HT1080 (cell line): ENCODE data around the gene C11orf21. TPM values are rescaled to one million over a fixed set of nuclear protein-coding genes. Genes with fewer than 3 reads are reported as not detected.

Source experiments
- DNase-seq: peaks from one replicate; pipeline ENCODE4 v3.0.0-alpha.2; 2015; ENCODE audit warnings: low read depth
- total RNA-seq: library from RNA; depleted of rRNA; stranded (reverse); fragments of >200 nt; shearing (Covaris generic); gene quantifications from 2 replicates; pipeline ENCODE4 v1.2.3, GENCODE V29; 2014

C11orf21 gene
- total RNA-seq, 1 experiment from 2014 or later, result 0.34 TPM

DNA sequence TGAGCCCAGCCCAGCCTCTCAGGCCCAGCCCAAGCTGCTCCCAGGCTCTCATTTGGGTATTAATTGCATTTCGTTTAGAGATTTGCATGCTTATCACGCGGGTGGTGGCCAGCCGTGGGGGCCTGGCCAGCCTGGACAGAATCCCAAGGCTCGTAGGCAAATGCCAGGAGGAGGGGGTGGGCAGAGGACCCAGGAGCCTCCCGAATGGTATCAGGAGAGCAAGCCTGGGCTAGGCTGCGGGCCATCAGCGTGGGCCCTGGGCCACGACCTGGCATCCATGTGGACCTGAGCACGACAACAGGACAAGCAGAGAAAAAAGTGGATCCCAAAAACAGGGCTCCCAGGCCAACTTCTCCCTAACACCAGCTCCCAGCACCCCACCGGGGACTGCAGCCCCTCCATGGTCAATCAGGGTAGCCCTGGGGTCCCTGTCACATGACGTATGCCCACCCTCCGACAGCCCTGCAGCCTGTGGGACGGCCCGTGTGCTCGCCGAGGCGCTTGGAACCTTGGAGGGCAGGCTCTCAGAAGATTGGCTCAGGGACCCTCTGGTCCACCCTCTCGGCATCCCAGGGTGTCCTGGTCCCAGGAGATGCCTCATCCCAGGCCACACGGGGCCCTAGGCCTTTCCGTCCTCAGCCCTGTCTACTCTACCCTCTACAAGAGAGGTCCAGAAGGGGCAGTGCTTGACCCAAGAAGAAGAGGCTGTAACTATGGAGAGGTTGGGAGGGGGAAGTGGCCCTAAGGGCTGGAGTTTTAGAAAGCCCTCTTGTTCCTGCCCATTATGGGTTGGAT, 40.1 kb downstream of the C11orf21 start:
- DNase-seq, result no peak

DNA sequence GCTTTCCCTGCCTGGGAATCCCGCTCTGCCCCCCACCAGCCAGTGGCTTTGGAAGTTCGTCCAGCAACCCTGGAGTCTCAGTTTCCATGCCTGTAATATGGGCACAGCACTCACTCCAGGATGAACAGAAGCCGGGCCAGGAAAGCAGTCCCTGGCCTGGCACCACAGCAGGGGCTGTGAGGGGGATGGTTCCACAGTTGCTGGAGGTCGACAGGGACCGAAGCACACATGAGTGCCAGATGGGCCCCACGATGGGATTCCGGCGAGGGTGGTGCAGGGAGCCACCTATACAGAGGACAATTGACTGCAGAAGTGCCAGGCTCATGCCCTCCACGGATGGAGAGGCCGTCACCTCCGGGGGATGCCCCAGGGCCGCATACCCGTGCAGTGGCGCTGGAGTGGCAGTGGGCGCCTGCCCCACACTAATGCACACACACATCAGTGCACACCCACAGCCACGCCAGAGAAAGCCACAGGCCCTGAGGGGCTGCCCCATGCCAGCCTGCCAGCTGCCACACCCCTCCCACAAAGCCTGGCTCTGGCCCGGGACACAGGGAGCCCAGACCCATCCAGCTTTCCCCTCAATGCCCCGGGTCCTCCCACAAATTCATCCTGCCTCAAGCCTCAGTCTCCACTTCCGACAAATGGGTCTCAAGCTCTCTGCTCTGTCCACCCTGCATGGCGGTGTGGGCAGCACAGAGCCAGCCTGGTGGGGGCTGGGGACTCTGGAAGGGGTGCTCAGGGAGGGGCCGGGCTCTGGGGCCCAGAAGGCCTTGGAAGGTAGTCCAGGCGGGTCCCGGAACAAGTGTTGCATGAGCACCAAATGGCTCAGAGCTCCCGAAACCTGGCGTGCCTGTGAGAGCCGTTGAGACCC, 41.0 kb downstream of the C11orf21 start:
- no peak for DNase-seq

DNA sequence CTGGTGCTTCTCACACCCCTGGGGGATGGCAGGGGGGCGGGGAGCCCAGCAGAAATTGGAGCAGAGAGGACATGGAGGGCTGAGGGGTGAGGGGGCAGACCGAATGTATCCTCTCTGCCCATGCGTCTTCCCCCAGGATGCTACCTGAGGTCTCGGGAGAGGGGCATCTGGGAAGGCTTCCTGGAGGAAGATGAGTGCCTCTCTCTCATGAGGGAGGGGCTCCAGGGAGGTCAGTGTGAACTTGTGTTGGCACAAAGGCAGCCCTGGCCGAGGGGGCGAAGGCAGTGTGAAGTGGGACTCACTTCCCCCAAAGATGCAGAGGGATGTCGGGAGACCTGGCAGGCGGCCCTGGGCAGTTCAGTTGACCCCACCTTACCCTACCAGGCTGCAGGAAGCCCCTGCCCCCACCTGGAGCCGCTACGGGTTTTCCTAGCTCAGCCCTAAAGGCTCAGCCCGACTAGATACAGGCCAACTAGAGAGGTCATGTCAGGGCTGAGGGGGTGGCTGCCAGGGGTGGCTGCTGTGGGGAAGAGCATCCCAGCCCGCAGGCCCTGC, 41.7 kb downstream of the C11orf21 start:
- DNase-seq, result no peak

DNA sequence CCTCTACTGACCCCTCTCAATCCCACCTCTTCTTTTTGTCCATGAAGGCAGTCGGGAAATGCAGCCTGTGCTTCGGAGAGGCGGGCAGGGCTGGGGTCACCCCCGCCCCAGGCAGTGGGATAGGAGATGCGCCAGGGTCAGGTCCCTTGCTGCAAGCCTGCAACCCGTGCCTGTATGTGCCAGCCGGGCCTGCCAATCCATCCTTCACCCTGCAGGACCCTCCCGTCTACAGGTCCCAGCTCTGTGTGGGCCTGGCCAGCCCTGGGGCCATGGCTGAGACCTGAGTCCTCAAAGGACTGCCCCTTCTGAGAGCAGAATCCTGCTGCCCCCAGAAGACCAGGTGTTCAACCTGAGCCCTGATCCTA, 42.3 kb downstream of the C11orf21 start:
- no peak for DNase-seq

DNA sequence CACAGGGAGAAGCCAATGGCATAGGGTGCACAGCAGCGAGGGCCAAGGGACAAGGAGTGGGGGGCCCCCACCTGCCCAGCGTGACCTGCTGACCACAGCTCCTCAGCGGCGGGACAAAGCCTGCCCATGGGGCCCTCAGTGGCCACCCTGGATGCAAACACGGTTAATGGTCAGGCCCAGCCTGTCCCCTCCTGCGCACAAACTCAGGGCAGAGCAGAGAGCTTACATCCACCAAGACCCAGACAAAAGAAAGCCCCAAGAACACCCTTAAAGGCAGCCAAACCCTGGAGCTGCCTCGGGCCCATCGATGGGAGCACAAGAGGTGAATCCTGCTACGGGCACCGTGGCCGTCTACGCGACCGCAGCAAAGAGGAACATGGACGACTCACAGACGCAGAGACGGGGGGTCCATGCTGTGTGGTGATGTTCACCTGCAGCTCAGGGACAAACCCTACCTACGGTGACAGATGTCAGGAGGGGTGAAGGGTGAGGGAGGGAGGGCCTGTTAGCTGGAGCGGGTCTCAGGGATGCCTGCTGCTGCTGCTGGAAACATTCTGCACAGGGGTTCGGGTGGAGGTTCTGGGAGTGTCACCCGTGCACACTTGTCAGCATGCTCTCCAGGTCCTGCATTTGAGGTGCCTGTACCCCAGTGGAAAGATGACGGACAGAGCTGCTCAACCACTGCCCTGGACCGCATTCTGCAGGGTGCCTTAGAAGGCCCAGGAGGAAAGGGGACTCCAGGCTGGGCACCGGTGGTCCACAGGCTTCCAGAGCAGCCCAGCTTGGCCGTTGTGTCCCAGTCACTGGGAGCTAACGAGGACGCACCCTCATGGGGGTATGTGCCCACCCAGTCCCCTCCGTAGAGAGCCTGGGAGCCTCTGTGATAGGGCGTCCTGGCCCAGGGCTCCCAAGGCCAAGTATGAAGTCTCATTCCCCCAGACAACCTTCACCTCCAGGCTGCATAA, 42.9 kb downstream of the C11orf21 start:
- no peak for DNase-seq

DNA sequence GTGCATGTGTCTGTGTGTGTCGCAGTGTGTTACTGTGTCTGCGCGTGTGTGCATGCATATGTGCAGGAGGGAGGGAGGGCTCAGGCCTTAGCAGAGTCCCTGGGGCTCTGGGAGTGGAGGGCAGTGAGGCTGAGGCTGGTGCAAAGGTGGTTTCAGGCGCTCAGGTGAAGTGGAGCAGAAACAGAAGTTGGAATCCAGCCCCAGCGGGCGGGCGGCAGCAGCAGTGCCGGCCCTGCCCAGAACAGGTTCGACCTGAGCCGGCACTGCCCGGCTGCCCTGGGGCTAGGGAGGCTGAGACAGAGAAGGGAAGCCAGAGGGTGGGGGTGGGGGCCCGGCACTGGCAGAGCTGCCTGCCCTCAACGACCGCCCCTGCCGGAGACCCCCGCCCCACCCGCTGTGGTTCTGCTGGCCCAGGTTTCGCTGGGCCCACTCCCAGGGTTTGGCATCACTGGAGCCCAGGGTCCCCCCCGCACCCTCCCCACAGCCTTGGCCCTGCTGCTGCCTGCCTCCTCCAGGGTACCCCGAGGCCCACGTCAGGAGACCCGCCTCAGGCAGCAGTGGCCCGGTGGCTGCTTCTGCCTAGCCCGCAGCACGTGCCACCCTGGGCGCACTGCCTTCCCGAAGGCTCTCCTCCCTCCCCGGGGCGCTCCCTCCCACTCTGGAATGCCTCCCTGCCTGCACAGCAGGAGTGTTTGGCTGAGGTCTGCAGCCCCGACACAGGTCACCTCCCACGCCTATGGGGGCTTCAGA, 44.6 kb downstream of the C11orf21 start:
- no peak for DNase-seq

DNA sequence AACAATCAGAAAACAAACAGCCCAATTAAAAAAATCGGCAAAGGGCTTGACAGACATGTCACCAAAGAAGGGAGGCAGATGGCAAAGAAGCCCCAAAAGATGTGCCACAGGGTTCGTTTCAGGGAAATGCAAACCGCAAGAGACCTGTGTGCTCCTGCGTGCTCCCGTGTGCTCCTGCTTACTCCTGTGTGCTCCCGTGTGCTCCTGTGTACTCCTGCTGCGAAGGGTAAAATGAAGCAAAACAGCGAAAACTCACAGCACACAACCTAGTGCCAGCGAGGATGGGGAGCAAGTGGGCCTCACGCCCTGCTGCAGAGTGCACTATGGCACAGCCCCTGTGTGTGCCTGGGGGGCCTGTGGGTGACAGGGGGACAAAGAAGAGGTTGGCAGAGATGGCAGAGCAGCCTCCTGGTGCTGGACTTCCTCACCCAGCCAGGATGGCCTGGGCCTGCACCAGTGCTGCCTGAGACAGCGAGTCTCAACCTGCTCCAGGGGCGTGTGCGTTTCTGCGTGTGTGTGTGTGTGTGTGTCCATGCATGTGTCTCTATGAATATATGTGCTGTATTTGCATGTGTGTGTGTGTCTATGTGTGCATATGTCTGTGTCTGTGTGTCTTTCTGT, 45.3 kb downstream of the C11orf21 start:
- DNase-seq, result no peak

DNA sequence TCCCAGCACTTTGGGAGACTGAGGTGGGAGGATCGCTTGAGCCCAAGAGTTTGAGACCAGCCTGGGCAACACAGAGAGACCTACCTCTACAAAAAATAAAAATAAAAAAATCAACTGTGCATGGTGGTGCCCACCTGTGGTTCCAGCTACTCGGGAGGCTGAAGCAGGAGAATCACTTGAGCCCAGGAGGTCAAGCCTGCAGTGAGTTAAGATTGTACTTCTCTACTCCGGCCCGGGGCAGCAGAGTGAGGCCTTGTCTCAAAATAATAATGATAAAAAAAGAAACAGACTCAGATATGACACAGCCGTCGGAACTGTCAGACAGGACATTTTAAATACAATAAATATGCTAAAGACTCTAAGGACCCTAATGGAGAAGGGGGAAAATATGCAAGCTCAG, 49.7 kb downstream of the C11orf21 start:
- DNase-seq, result no peak

DNA sequence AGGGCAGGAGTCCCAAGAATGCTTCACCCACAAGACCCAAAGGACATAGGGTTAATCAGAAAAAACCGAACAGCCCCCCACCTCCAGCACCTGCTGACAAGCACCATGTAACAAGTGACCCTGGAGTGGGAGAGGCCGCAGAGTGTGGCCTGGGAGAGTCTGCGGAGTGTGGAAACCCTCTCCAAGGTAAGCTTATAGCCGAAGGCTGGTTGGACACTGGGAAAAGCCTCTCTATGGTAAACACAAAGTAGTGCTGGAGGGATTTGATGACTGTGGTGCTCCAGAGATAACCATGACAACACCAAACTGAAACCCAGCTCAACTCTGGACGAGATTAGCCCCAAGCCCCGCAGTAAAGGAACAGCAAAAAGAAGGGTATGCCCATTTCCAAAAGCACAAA, 50.6 kb downstream of the C11orf21 start:
- no peak for DNase-seq

DNA sequence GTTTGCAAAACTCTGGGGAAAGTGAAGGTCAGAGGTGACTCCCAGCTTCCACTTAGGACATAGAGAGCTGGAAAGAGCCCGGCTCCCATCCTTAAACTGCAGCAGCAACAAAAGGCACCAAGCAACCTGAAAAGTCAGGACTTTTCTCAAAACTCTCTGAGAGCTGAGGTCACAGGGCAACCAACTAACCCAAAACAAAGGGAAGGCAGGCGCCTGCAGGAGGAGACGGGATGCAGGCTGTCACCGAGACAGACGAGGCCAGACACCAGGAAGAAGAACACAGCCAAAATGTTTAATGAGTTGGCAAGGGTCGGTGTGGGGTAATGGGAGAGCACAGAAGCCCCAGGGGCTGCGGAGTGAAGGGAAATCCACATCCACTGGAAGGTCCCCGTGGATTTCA, 51.2 kb downstream of the C11orf21 start:
- DNase-seq, result no peak

DNA sequence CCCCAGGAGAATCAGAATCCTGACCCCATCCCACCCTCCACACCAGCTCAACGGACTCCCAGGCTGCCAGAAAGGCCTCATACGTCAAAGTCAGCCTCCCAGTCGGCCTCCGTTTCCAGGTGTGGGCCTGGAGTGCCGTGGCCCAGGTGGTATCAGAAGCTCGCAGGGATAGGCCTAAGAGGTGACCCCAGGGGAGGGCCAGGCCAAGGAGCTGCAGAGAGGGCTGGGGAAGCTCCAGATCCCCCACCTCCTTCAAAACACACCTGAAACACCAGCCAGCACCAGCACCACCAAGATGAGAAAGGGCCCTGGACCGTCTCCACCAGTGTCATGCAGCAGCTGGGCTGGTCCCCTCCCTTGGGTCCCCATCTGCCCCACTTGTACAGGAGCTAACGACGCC, 51.7 kb downstream of the C11orf21 start:
- no peak for DNase-seq

DNA sequence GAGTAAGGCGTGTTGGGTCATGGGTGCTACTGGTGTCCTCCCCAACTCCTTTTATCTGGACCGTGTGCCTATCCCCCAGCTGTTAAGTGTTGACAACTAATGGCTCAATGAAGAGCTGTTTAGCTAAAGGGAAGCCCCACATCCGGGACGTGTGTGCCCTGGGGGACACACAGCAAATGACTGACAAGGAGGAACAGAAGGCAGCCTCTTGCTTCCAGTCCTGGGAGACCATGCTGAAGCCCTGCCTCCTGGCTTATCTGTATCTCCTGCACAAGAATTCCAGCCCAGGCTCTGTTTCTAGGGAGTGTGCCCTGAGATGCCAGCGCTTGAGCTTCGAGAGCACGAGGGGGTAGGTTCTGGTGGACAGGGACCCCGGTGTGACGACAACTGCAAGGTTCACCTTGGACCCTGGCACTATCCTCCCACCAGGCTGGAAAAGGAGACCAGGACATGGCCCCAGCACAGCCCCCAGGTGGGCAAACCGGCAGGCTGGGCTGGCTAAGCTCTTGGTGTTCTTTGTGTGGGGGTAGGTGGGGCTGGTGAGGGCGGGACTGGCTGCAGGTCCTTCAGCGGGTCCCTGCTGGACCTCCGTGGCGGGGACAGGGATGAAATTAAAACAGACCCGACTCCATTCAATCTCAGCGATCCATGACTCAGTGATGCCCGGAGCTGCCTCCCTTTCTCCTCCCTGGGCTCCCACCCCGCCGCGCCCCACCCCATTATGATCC, 52.4 kb downstream of the C11orf21 start:
- DNase-seq, result no peak

DNA sequence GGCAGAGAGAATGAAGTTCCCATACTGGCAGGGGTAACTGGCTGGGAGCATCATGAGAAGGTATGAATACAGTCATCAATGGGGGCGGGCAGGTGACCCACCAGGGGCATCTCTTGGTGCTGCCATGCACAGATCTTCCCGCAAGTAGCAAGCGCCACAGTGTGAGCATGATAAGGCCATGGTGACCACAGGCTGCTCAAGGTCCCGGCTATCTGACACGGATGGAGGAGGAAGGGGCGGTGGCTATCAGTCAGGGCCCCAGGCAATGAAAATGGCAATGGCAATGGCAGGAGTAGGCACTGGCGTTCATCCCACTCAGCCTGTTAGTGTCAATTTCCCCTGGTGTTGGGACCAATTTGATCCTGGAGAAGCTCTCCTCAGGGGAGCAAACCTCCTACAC, 53.0 kb downstream of the C11orf21 start:
- DNase-seq, result no peak

DNA sequence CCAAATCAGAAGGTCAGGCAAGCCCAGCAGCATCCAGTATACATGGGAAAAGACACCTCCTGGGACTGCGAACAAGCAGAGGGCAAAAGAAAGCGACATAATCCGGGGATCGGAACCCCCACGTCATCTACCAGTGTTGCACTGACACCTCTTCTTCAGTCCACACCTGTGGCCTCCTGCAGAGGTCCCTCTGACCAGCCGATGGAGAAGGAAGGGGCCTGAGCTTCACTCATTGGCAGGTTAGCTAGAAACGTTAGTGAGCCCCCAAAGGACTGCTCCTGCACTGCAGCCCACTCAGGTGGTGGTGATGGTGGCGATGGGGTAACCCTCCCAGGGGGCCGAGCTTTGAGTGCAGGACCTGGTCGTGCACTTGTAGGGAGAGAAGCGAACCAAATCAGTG, 53.5 kb downstream of the C11orf21 start:
- no peak for DNase-seq

DNA sequence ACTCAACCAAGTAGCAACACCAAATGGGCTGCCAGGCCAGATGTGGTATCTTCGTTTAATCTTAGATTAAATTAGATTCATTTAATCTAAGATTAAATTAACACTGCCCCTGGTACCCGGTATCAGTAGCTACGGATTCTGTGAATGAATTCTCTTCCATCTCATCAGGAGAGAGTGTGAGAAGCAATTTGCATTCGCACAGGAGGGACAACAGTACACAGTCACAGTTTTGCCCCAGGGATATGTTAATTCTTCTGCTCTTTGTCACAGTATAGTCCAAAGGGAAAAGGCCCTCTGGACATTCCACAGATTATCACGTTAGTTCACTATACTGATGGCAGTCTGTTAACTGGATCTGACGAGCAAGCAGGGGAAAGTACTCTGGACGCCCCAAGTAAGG, 54.2 kb downstream of the C11orf21 start:
- DNase-seq, result no peak
